ENCODE results near the gene APBA2.

- TF ChIP-seq MYC (IDR thresholded peaks at IDR 0.05; ENCODE audit: low read depth, low read length) (no peak), POLR2A (IDR thresholded peaks at IDR 0.05; ENCODE audit: extremely low read depth, insufficient read length) (no peak)
Observed at GRCh38 chr15:28909958-28910500, 24.3 kb downstream of the APBA2 start.

Measured in NB4 (cell line).